Measurements from ENCODE around the gene CAVIN1. TPM values are rescaled to one million over a fixed set of nuclear protein-coding genes. Genes with fewer than 3 reads are reported as not detected.

CAVIN1 gene
- total and polyA plus RNA-seq, 2 experiments from 2014 or later: 18.1 to 35.7 TPM

DNA sequence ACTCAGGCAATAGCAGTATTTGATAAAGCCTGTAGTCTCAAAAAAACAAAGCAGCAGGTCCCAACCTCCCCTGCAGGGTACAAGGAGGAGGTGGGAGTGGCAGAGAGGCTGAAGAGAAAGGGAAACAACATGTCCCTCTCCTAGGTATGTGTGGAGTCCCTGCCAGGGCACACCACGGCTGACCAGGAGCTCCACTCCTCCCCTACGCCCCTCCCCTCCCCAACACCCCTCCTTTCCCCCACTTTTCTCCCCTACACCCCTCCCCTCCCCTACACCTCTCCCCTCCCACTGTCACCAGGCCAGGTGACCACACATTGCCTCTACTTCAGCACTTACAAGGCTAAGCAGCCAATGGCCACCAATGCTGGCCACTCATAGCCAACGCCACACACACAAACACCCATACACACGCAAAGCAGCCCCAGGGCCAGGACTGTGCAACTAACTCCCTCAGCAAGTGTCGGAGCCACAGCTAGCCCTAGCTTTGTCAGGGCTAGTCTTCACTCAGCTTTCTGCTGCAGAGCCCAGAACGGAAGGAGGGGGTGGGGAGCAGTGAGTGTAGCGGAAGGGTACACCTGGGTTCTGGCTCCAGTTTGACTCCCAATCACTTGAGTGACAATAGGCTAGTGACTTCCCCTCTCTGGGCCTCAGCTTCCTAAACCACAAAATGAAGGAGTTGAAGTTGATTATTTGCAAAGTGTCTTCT lies 8.2 kb downstream of the CAVIN1 start:
- no peak for DNase-seq (ENCODE audit: low spot score)
- H2AFZ ChIP-seq: no peak overlapping the region
- H3K36me3 ChIP-seq (ENCODE audit: insufficient read depth): no peaks in the 10 kb centered on the region
- H3K27me3 Mint-ChIP-seq (ENCODE audit: insufficient read depth, low read depth, poor library complexity): peaks cover 4% of the 10 kb centered on the region
- no peaks in the 10 kb centered on the region for H3F3A ChIP-seq (replicated peaks; ENCODE audit: low read depth)
- peak overlapping the region; percentile 41; the same call in 1 of the 2 replicates for H3K27ac Mint-ChIP-seq
- H3K4me3 Mint-ChIP-seq: no peak overlapping the region
- 0 out of 2 replicates have a peak overlapping the region, but pooled peaks have one; percentile 55 for H3K27ac ChIP-seq (ENCODE audit: low read depth)
- peaks cover 22% of the 10 kb centered on the region; the same call in 2 of the 3 replicates for H3K4me1 Mint-ChIP-seq
- ATAC-seq: peak; percentile 70
- H3K79me2 ChIP-seq (replicated peaks; ENCODE audit: insufficient read depth): peaks cover 25% of the 10 kb centered on the region
- no peaks in the 10 kb centered on the region for H3K9me2 ChIP-seq (ENCODE audit: insufficient read depth)
- H3K9me3 Mint-ChIP-seq: no peaks in the 10 kb centered on the region
- H3K4me2 ChIP-seq: peak overlapping the region; percentile 62; the same call in 1 of the 2 replicates
- TF ChIP-seq, protein P1, sequence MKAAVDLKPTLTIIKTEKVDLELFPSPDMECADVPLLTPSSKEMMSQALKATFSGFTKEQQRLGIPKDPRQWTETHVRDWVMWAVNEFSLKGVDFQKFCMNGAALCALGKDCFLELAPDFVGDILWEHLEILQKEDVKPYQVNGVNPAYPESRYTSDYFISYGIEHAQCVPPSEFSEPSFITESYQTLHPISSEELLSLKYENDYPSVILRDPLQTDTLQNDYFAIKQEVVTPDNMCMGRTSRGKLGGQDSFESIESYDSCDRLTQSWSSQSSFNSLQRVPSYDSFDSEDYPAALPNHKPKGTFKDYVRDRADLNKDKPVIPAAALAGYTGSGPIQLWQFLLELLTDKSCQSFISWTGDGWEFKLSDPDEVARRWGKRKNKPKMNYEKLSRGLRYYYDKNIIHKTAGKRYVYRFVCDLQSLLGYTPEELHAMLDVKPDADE (IDR thresholded peaks at IDR 0.05): no peak
- TF ChIP-seq, protein P2, sequence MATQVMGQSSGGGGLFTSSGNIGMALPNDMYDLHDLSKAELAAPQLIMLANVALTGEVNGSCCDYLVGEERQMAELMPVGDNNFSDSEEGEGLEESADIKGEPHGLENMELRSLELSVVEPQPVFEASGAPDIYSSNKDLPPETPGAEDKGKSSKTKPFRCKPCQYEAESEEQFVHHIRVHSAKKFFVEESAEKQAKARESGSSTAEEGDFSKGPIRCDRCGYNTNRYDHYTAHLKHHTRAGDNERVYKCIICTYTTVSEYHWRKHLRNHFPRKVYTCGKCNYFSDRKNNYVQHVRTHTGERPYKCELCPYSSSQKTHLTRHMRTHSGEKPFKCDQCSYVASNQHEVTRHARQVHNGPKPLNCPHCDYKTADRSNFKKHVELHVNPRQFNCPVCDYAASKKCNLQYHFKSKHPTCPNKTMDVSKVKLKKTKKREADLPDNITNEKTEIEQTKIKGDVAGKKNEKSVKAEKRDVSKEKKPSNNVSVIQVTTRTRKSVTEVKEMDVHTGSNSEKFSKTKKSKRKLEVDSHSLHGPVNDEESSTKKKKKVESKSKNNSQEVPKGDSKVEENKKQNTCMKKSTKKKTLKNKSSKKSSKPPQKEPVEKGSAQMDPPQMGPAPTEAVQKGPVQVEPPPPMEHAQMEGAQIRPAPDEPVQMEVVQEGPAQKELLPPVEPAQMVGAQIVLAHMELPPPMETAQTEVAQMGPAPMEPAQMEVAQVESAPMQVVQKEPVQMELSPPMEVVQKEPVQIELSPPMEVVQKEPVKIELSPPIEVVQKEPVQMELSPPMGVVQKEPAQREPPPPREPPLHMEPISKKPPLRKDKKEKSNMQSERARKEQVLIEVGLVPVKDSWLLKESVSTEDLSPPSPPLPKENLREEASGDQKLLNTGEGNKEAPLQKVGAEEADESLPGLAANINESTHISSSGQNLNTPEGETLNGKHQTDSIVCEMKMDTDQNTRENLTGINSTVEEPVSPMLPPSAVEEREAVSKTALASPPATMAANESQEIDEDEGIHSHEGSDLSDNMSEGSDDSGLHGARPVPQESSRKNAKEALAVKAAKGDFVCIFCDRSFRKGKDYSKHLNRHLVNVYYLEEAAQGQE (IDR thresholded peaks at IDR 0.05; ENCODE audit: unreplicated experiment): no peak
- TF ChIP-seq EZH2 (IDR thresholded peaks at IDR 0.05; ENCODE audit: low read depth, unreplicated experiment) (no peak), POLR2AphosphoS5 (IDR thresholded peaks at IDR 0.05; ENCODE audit: low read depth) (no peak), CREB1 (CRISPR knock-in tag; IDR thresholded peaks at IDR 0.05; ENCODE audit: low read depth) (no peak), NANOG (IDR thresholded peaks at IDR 0.05; ENCODE audit: borderline replicate concordance) (no peak), ZNF331 (CRISPR knock-in tag; IDR thresholded peaks at IDR 0.05; ENCODE audit: low read depth) (no peak)
- TF ChIP-seq, protein P3, sequence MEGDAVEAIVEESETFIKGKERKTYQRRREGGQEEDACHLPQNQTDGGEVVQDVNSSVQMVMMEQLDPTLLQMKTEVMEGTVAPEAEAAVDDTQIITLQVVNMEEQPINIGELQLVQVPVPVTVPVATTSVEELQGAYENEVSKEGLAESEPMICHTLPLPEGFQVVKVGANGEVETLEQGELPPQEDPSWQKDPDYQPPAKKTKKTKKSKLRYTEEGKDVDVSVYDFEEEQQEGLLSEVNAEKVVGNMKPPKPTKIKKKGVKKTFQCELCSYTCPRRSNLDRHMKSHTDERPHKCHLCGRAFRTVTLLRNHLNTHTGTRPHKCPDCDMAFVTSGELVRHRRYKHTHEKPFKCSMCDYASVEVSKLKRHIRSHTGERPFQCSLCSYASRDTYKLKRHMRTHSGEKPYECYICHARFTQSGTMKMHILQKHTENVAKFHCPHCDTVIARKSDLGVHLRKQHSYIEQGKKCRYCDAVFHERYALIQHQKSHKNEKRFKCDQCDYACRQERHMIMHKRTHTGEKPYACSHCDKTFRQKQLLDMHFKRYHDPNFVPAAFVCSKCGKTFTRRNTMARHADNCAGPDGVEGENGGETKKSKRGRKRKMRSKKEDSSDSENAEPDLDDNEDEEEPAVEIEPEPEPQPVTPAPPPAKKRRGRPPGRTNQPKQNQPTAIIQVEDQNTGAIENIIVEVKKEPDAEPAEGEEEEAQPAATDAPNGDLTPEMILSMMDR (conservative IDR thresholded peaks at IDR 0.05; ENCODE audit: low read depth in 2 of 2): no peak
- TF ChIP-seq, protein P4, sequence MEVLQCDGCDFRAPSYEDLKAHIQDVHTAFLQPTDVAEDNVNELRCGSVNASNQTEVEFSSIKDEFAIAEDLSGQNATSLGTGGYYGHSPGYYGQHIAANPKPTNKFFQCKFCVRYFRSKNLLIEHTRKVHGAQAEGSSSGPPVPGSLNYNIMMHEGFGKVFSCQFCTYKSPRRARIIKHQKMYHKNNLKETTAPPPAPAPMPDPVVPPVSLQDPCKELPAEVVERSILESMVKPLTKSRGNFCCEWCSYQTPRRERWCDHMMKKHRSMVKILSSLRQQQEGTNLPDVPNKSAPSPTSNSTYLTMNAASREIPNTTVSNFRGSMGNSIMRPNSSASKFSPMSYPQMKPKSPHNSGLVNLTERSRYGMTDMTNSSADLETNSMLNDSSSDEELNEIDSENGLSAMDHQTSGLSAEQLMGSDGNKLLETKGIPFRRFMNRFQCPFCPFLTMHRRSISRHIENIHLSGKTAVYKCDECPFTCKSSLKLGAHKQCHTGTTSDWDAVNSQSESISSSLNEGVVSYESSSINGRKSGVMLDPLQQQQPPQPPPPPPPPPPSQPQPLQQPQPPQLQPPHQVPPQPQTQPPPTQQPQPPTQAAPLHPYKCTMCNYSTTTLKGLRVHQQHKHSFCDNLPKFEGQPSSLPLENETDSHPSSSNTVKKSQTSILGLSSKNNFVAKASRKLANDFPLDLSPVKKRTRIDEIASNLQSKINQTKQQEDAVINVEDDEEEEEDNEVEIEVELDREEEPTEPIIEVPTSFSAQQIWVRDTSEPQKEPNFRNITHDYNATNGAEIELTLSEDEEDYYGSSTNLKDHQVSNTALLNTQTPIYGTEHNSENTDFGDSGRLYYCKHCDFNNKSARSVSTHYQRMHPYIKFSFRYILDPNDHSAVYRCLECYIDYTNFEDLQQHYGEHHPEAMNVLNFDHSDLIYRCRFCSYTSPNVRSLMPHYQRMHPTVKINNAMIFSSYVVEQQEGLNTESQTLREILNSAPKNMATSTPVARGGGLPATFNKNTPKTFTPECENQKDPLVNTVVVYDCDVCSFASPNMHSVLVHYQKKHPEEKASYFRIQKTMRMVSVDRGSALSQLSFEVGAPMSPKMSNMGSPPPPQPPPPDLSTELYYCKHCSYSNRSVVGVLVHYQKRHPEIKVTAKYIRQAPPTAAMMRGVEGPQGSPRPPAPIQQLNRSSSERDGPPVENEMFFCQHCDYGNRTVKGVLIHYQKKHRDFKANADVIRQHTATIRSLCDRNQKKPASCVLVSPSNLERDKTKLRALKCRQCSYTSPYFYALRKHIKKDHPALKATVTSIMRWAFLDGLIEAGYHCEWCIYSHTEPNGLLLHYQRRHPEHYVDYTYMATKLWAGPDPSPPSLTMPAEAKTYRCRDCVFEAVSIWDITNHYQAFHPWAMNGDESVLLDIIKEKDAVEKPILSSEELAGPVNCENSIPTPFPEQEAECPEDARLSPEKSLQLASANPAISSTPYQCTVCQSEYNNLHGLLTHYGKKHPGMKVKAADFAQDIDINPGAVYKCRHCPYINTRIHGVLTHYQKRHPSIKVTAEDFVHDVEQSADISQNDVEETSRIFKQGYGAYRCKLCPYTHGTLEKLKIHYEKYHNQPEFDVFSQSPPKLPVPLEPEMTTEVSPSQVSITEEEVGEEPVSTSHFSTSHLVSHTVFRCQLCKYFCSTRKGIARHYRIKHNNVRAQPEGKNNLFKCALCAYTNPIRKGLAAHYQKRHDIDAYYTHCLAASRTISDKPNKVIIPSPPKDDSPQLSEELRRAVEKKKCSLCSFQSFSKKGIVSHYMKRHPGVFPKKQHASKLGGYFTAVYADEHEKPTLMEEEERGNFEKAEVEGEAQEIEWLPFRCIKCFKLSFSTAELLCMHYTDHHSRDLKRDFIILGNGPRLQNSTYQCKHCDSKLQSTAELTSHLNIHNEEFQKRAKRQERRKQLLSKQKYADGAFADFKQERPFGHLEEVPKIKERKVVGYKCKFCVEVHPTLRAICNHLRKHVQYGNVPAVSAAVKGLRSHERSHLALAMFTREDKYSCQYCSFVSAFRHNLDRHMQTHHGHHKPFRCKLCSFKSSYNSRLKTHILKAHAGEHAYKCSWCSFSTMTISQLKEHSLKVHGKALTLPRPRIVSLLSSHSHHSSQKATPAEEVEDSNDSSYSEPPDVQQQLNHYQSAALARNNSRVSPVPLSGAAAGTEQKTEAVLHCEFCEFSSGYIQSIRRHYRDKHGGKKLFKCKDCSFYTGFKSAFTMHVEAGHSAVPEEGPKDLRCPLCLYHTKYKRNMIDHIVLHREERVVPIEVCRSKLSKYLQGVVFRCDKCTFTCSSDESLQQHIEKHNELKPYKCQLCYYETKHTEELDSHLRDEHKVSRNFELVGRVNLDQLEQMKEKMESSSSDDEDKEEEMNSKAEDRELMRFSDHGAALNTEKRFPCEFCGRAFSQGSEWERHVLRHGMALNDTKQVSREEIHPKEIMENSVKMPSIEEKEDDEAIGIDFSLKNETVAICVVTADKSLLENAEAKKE (CRISPR knock-in tag; IDR thresholded peaks at IDR 0.05): no peak
- H3K4me3 ChIP-seq: no peak overlapping the region
- H4K20me1 ChIP-seq (replicated peaks; ENCODE audit: insufficient read depth): peaks cover 12% of the 10 kb centered on the region; the same call in 1 of the 2 replicates
- H3K36me3 Mint-ChIP-seq (ENCODE audit: low read depth): no peaks in the 10 kb centered on the region
- peaks cover 11% of the 10 kb centered on the region for H3K4me1 ChIP-seq (ENCODE audit: insufficient read depth)
- no peaks in the 10 kb centered on the region for H3K27me3 ChIP-seq (ENCODE audit: insufficient read depth)

Data from GM23338 (cell line).